Measurements from ENCODE around the gene ENPP5. TPM values are rescaled to one million over a fixed set of nuclear protein-coding genes. Genes with fewer than 3 reads are reported as not detected.

Gene ENPP5
- under 1 TPM; 0.10 to 0.12 TPM for total RNA-seq

DNA sequence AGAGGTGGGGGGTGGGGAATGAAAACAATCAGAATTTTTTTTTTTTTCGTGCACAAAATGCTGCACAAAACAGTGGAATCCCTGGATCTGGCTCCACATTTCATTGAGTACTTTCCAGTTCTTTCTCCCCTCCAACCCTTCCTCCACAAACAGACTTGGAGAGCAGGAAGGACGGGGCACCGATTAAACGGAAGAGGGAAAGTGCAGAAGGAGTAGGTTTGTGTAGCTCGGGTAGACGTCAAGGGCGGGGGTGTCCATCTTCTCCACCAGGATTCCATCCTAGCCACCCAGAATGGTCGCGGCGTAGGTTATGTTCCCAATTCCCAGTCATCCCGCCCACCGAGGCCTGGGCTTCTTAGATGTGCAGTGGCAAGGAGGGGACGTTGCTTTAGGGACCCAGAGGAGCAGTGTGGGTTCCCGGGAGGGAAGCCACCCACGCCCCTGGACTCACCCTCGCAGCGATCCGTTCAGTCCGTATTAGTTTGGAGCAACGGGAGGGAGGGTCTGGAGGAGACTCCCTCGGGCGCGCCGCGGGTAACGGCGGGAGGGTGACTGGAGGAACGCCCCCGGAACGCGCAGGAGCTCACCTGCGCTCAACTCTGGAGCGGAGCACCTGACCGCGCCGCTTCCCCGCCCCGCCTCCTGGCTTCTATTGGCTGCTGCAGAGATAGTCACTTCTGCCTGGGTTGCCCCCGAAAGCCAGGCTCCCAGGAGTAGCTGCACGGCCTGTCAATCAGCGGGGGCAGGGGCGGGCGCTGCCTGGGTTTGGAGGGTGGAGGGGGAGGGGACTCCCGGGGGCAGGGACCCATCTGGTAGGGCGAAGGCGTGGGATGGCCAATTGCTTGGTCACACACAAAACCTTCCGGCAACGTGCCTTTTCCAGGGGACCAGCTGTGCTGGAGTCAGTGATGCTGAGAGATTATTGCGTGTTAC, at the start of gene ENPP5:
ENPP5 (minus strand) TSS at position 624 of the 933 bp plus-strand sequence. CDS start 2,718 bp downstream, outside the sequence.
- ChIA-PET POLR2A (interaction anchor here (1.2 kb wide), 1 partner anchor 41 kb away, joined by 3 read pairs; the partner anchor contains the start of gene ENPP4), CTCF (interaction anchor here (0.6 to 1.2 kb wide), 2 partner anchors 69 to 471 kb away, joined by 3 to 7 read pairs; no protein-coding TSS in a partner anchor)
- Mint-ChIP-seq H3K36me3 (no peaks in the 10 kb centered on the region), H3K9me3 (no peaks in the 10 kb centered on the region), H3K4me1 (ENCODE audit: low read depth) (peaks cover 15% of the 10 kb centered on the region), H3K27me3 (peaks cover 35% of the 10 kb centered on the region), H3K27ac (no peak within 1 kb of the TSS), H3K4me3 (peak within 1 kb of the TSS; percentile 71)
- DNase-seq, result peak; percentile 78
- intact Hi-C loops (cut with micrococcal nuclease), result loop anchor here (2.0 kb wide), 1 partner anchor 42 kb away; the partner anchor contains the start of gene ENPP4

DNA sequence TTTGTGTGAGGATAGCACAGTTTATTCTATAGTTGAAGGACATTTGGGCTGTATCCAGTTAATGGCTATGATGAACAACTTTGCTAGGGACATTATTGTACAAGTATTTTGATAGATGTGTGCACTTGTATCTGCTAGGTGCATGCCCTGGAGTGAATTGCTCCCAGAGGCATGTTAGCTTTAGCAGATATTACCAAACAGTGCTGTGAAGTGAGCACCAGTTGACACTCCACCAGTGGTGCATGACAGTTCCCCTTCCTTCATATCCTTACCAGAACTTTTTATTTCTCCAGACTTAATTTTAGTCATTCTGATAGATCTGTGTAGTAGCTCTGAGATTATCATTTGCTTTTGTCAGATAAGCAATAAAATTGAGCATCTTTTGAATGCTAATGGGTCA, 48.9 kb upstream of the ENPP5 start:
- Mint-ChIP-seq H3K27ac (no peak overlapping the region), H3K4me1 (ENCODE audit: low read depth) (peaks cover 24% of the 10 kb centered on the region), H3K9me3 (no peaks in the 10 kb centered on the region), H3K4me3 (no peak overlapping the region), H3K27me3 (no peaks in the 10 kb centered on the region), H3K36me3 (no peaks in the 10 kb centered on the region)
- CTCF ChIA-PET, result interaction anchor here (1.2 to 6.1 kb wide), 4 partner anchors 12 to 189 kb away, joined by 4 to 84 read pairs (median 9); no protein-coding TSS in a partner anchor
- no peak for DNase-seq
- POLR2A ChIA-PET, result interaction anchor here (1.6 kb wide), 1 partner anchor 11 kb away, joined by 3 read pairs; no protein-coding TSS in a partner anchor
- intact Hi-C loops (cut with micrococcal nuclease), result loop anchor here (1.0 to 5.0 kb wide), 5 partner anchors 42 to 563 kb away; no protein-coding TSS in a partner anchor

DNA sequence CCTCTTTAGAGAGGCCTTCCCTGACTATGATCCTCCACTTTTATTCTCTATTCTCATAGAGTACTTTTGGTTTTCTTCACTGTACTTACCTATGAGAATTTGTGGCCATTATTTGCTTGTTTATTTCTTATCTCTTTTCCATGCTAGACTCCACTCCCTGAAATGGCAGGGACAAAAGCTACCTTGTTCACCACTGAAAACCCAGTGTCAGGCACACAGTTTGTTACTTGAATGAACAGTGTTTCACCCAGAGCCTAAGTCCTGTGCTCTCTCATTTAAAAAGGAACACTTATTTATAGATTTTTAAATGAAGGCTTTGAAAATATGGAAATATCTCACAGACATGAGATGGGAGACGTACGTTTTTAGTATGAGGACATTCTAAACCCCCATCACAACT, 47.7 kb upstream of the ENPP5 start:
- H3K9me3 Mint-ChIP-seq, result no peaks in the 10 kb centered on the region
- peaks cover 1% of the 10 kb centered on the region for H3K36me3 Mint-ChIP-seq
- intact Hi-C loops (cut with micrococcal nuclease), result loop anchor here (5.0 kb wide), 1 partner anchor 41 kb away; no protein-coding TSS in a partner anchor
- H3K4me1 Mint-ChIP-seq (ENCODE audit: low read depth), result peaks cover 24% of the 10 kb centered on the region
- H3K27ac Mint-ChIP-seq, result no peak overlapping the region
- no peak overlapping the region for H3K4me3 Mint-ChIP-seq
- H3K27me3 Mint-ChIP-seq, result no peaks in the 10 kb centered on the region
- CTCF ChIA-PET, result interaction anchor here (2.4 to 6.1 kb wide), 2 partner anchors 190 to 192 kb away, joined by 14 to 84 read pairs; no protein-coding TSS in a partner anchor
- POLR2A ChIA-PET, result interaction anchor here (1.6 kb wide), 1 partner anchor 9 kb away, joined by 3 read pairs; no protein-coding TSS in a partner anchor
- no peak for DNase-seq

- peak; percentile 51 for DNase-seq
- peaks cover 2% of the 10 kb centered on the region for H3K36me3 Mint-ChIP-seq
- peaks cover 24% of the 10 kb centered on the region for H3K4me1 Mint-ChIP-seq (ENCODE audit: low read depth)
- no peak overlapping the region for H3K4me3 Mint-ChIP-seq
- no peak overlapping the region for H3K27ac Mint-ChIP-seq
- CTCF ChIA-PET, result interaction anchor here (0.7 to 2.4 kb wide), 6 partner anchors 16 to 195 kb away, joined by 3 to 14 read pairs (median 4); no protein-coding TSS in a partner anchor
- intact Hi-C loops (cut with micrococcal nuclease), result loop anchor here (5.0 kb wide), 1 partner anchor 40 kb away; no protein-coding TSS in a partner anchor
- H3K9me3 Mint-ChIP-seq, result no peaks in the 10 kb centered on the region
- no peaks in the 10 kb centered on the region for H3K27me3 Mint-ChIP-seq
- POLR2A ChIA-PET, result interaction anchor here (0.6 kb wide), 1 partner anchor 87 kb away, joined by 3 read pairs; no protein-coding TSS in a partner anchor
Measured at GRCh38 chr6:46217671-46218131, 46.9 kb upstream of the ENPP5 start.

DNA sequence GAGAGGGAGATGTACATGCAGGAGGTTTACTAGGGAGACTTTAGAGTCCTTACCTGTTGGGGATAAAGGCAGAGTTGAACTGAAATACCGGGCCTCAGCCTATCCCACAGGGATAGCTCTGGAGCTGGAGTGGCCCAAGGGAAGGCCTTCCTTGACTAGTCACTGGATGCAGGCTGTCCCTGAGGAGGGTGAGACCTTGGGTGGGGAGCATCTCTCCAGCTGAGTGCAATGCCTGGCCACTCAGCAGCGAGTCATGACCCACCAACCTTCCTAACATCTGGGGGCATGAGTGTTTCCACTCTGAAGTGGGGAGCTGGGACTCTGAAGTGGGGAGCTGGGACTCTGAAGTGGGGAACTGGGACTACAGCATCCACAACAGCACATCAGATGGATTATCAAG, 46.1 kb upstream of the ENPP5 start:
- H3K4me1 Mint-ChIP-seq (ENCODE audit: low read depth), result peaks cover 24% of the 10 kb centered on the region
- H3K9me3 Mint-ChIP-seq, result no peaks in the 10 kb centered on the region
- DNase-seq, result no peak
- H3K27me3 Mint-ChIP-seq, result no peaks in the 10 kb centered on the region
- intact Hi-C loops (cut with micrococcal nuclease), result loop anchor here (5.0 kb wide), 1 partner anchor 40 kb away; no protein-coding TSS in a partner anchor
- ChIA-PET CTCF (interaction anchor here (1.0 to 2.4 kb wide), 6 partner anchors 15 to 195 kb away, joined by 3 to 14 read pairs (median 4); no protein-coding TSS in a partner anchor), POLR2A (no interaction called here)
- H3K27ac Mint-ChIP-seq, result no peak overlapping the region
- H3K36me3 Mint-ChIP-seq, result peaks cover 2% of the 10 kb centered on the region
- no peak overlapping the region for H3K4me3 Mint-ChIP-seq

DNA sequence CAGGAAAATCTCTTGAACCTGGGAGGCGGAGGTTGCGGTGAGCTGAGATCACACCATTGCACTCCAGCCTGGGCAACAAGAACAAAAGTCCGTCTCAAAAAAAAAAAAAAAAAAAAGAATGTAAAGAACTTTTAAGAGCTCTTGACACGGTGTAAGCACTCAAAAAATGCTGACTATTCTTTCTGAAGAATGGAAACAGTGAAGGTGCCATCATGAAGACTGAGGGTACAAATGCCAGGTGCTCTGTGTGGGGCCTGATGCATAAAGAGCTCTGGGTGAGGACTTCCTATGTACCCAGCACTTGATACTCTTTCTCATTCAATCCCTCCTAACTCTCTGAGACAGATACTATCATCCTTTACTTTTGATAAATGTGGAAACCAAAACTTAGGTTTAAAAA, 45.0 kb upstream of the ENPP5 start:
- peaks cover 2% of the 10 kb centered on the region for H3K36me3 Mint-ChIP-seq
- no peak for DNase-seq
- CTCF ChIA-PET, result interaction anchor here (1.0 kb wide), 1 partner anchor 193 kb away, joined by 3 read pairs; no protein-coding TSS in a partner anchor
- POLR2A ChIA-PET, result interaction anchor here (0.6 kb wide), 1 partner anchor 44 kb away, joined by 5 read pairs; no protein-coding TSS in a partner anchor
- H3K4me1 Mint-ChIP-seq (ENCODE audit: low read depth), result peaks cover 16% of the 10 kb centered on the region
- H3K27ac Mint-ChIP-seq, result no peak overlapping the region
- H3K9me3 Mint-ChIP-seq, result no peaks in the 10 kb centered on the region
- intact Hi-C loops (cut with micrococcal nuclease), result loop anchor here (5.0 kb wide), 1 partner anchor 38 kb away; no protein-coding TSS in a partner anchor
- H3K4me3 Mint-ChIP-seq, result no peak overlapping the region
- H3K27me3 Mint-ChIP-seq, result no peaks in the 10 kb centered on the region

DNA sequence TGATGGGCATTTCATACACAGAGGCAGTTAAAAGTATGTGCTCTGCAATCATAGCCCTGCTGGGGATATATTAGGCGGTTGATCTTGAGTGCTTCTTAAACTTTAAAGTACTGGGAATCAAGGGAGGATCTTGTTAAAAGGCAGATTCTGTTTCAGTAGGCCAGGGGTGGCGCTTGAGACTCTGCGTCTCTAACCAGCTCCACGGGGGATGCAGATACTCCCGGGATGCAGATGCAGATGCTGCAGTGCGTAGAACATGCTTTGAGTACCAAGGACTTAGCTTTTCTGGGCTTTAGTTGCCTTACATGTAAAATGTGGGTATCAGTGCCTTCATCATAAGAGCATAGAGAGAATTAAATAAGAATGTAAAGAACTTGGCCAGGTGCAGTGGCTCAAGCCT, 44.4 kb upstream of the ENPP5 start:
- H3K27ac Mint-ChIP-seq, result no peak overlapping the region
- no peaks in the 10 kb centered on the region for H3K27me3 Mint-ChIP-seq
- H3K4me1 Mint-ChIP-seq (ENCODE audit: low read depth), result peaks cover 10% of the 10 kb centered on the region
- peaks cover 2% of the 10 kb centered on the region for H3K36me3 Mint-ChIP-seq
- ChIA-PET CTCF (interaction anchor here (0.7 to 1.2 kb wide), 2 partner anchors 55 to 86 kb away, joined by 3 read pairs; partner anchors contain the start of gene ENPP4), POLR2A (interaction anchor here (0.6 kb wide), 1 partner anchor 43 kb away, joined by 5 read pairs; no protein-coding TSS in a partner anchor)
- no peaks in the 10 kb centered on the region for H3K9me3 Mint-ChIP-seq
- H3K4me3 Mint-ChIP-seq, result no peak overlapping the region
- DNase-seq, result no peak
- intact Hi-C loops (cut with micrococcal nuclease), result loop anchor here (5.0 kb wide), 1 partner anchor 38 kb away; no protein-coding TSS in a partner anchor

GRCh38 chr6:46211917-46212316, 41.1 kb upstream of the ENPP5 start:
- H3K4me1 Mint-ChIP-seq (ENCODE audit: low read depth), result peaks cover 6% of the 10 kb centered on the region
- CTCF ChIA-PET, result no interaction called here
- H3K27me3 Mint-ChIP-seq, result peaks cover 5% of the 10 kb centered on the region
- POLR2A ChIA-PET, result no interaction called here
- no peak overlapping the region for H3K4me3 Mint-ChIP-seq
- peaks cover 2% of the 10 kb centered on the region for H3K36me3 Mint-ChIP-seq
- no peak overlapping the region for H3K27ac Mint-ChIP-seq
- no peaks in the 10 kb centered on the region for H3K9me3 Mint-ChIP-seq
- intact Hi-C loops (cut with micrococcal nuclease), result no loop called here
- no peak for DNase-seq

DNA sequence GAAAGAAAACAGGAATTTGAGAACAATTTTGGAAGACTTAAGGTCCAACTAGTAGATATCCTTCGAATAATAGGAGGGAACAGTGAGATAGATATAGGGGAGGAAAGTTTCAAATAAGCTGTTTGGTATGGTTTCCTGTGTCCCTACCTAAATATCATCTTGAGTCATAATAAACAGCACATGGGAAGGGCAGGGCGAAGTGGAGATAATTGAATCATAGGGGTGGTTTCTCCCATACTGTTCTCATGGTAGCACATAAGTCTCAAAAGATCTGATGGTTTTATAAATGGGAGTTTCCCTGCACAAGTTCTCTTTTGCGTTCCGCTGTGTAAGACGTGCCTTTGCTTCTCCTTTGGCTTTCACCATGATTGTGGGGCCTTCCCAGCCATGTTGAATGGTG, 39.5 kb upstream of the ENPP5 start:
- Mint-ChIP-seq H3K36me3 (peaks cover 2% of the 10 kb centered on the region), H3K27ac (no peak overlapping the region), H3K4me1 (ENCODE audit: low read depth) (peaks cover 6% of the 10 kb centered on the region), H3K4me3 (no peak overlapping the region), H3K27me3 (peaks cover 5% of the 10 kb centered on the region), H3K9me3 (no peaks in the 10 kb centered on the region)
- DNase-seq, result no peak
- CTCF ChIA-PET, result no interaction called here
- intact Hi-C loops (cut with micrococcal nuclease), result no loop called here
- POLR2A ChIA-PET, result interaction anchor here (0.7 kb wide), 1 partner anchor 1596 kb away, joined by 3 read pairs; no protein-coding TSS in a partner anchor

GRCh38 chr6:46208303-46208702, 37.5 kb upstream of the ENPP5 start:
- CTCF ChIA-PET, result interaction anchor here (0.7 to 1.5 kb wide), 3 partner anchors 12 to 118 kb away, joined by 3 to 5 read pairs (median 4); no protein-coding TSS in a partner anchor
- intact Hi-C loops (cut with micrococcal nuclease), result no loop called here
- DNase-seq, result no peak
- peaks cover 6% of the 10 kb centered on the region for H3K4me1 Mint-ChIP-seq (ENCODE audit: low read depth)
- no peak overlapping the region for H3K4me3 Mint-ChIP-seq
- no peaks in the 10 kb centered on the region for H3K36me3 Mint-ChIP-seq
- H3K27me3 Mint-ChIP-seq, result peaks cover 5% of the 10 kb centered on the region
- no peaks in the 10 kb centered on the region for H3K9me3 Mint-ChIP-seq
- H3K27ac Mint-ChIP-seq, result no peak overlapping the region
- POLR2A ChIA-PET, result no interaction called here

DNA sequence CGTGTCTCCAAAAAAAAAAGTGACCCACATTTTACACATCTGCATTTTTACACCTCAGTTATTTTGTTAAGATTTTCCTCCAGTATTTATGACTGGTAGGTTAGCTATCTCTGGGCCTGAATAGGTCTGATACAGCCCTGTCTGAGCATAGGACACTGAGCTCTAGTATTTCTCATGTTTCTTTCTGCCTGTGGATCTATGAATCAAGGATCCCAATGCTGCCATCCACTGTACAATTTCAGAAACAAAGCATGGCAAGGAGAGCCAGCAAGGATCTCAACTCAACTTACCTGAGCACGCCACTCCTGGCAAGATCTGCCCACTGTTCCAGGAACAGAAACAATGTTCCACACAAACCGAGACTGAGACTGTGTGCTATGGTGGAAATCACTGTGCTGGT, 36.4 kb upstream of the ENPP5 start:
- Mint-ChIP-seq H3K27ac (no peak overlapping the region), H3K36me3 (no peaks in the 10 kb centered on the region), H3K27me3 (peaks cover 5% of the 10 kb centered on the region), H3K4me3 (no peak overlapping the region), H3K9me3 (no peaks in the 10 kb centered on the region), H3K4me1 (ENCODE audit: low read depth) (peaks cover 6% of the 10 kb centered on the region)
- ChIA-PET POLR2A (interaction anchor here (0.7 kb wide), 1 partner anchor 1911 kb away, joined by 3 read pairs; no protein-coding TSS in a partner anchor), CTCF (interaction anchor here (0.6 to 1.5 kb wide), 2 partner anchors 13 to 743 kb away, joined by 4 read pairs; no protein-coding TSS in a partner anchor)
- no peak for DNase-seq
- intact Hi-C loops (cut with micrococcal nuclease), result no loop called here
